OCI-LY3 (cell line): ENCODE measurements around the gene CTNNA1.
"Not testable (repeated sequence)": the region's sequence is repeated elsewhere in the genome, so short reads cannot be mapped to it uniquely, and the experiment has no call there.

Source experiments
- H2AFZ ChIP-seq: fragments of 200-600, 300-600 bp; shearing (Covaris generic); 2 replicates; pipeline ENCODE4 v1.6.0; 2014; ENCODE audit warnings: antibody characterized with exemption, low read depth, low read length
- H3K27ac ChIP-seq: fragments of 200-600, 300-600 bp; sonication (generic); 2 replicates; pipeline ENCODE4 v1.5.1; 2014; ENCODE audit warnings: mild to moderate bottlenecking, low read length, moderate library complexity, mixed read lengths
- H3K27me3 ChIP-seq: fragments of 200-600, 300-600 bp; sonication (generic); 2 replicates; pipeline ENCODE4 v1.6.1; 2014; ENCODE audit warnings: low read depth, low read length, mixed read lengths
- H3K36me3 ChIP-seq: fragments of 200-600, 300-600 bp; sonication (generic); replicated peaks from 2 replicates; pipeline ENCODE3; 2014; ENCODE audit warnings: low read depth, low read length, mixed read lengths
- H3K4me1 ChIP-seq: fragments of 300-600, 200-600 bp; sonication (generic); 2 replicates; pipeline ENCODE4 v1.6.1; 2014; ENCODE audit warnings: low read length, mixed read lengths
- H3K4me2 ChIP-seq: fragments of 200-600, 300-600 bp; sonication (generic); 2 replicates; pipeline ENCODE4 v1.6.1; 2014; ENCODE audit warnings: low read length, mixed read lengths
- H3K4me3 ChIP-seq: fragments of 300-600, 200-600 bp; sonication (generic); 2 replicates; pipeline ENCODE4 v1.5.1; 2014; ENCODE audit warnings: antibody characterized with exemption, mild to moderate bottlenecking, low read length, moderate library complexity
- H3K79me2 ChIP-seq: fragments of 300-600, 200-600 bp; shearing (Covaris generic); 2 replicates; pipeline ENCODE4 v1.6.1; 2014; ENCODE audit warnings: mild to moderate bottlenecking, low read length, mixed read lengths
- H3K9ac ChIP-seq: fragments of 300-600, 200-600 bp; shearing (Covaris generic); 2 replicates; pipeline ENCODE4 v1.6.0; 2014; ENCODE audit warnings: mild to moderate bottlenecking, low read length, moderate library complexity
- H3K9me3 ChIP-seq: fragments of 200-600, 300-600 bp; shearing (Covaris generic); 2 replicates; pipeline ENCODE4 v1.6.1; 2014; ENCODE audit warnings: low read length, mixed read lengths; ENCODE audit not compliant: insufficient read depth
- H4K20me1 ChIP-seq: fragments of 200-600, 300-600 bp; sonication (generic); 2 replicates; pipeline ENCODE4 v1.6.1; 2016; ENCODE audit warnings: low read length, mixed read lengths; ENCODE audit not compliant: insufficient read depth
- CTCF ChIP-seq: fragments of 200-600, 300-600 bp; sonication (generic); IDR thresholded peaks from 2 replicates; pipeline ENCODE4 v1.5.1; 2014; ENCODE audit warnings: antibody characterized with exemption, low read length, low read depth
- EZH2phosphoT487 ChIP-seq: fragments of 200-600 bp; shearing (Covaris generic); IDR thresholded peaks from 2 replicates; pipeline ENCODE4 v1.6.1; 2018; ENCODE audit warnings: antibody characterized with exemption, mixed run types, low read depth

Gene CTNNA1

DNA sequence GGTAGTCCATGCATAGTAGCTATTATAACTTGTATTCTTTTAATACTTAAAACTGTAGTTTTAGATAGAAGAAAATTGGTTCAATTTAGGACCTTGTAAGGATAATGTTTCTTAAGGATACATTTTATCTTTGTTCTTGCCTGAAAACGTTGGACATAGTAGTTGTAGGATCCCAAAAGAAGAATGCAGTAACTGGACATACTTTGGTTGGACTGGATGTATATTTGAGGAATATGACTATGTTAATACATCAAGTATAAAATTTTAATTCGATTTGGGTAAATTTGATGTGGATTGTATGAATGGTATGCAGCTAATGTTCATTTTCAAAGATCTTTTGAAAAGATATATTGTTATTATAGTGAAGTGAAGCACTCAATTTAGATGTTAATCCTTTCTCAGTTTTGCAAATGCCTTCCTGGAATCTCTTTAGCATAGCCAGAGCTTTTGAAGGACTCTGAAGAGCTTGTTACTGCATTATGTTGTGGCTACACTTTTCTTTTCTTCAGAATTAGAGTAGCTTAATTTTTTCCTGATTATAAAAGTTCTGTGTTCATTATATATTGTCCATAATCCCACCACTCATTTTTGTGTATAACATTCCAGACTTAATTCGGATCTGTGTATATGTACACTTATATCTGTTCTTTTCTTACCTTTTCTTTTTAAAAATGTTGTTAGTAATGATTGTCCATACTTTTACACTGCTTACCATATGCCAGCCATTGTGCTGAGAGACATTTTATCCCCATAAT is 80.7 kb downstream of the CTNNA1 start:
- Histone ChIP-seq H3K36me3 (no peaks in the 10 kb centered on the region), H3K9ac (no peak overlapping the region), H3K4me2 (no peak overlapping the region), H3K27ac (no peak overlapping the region), H3K27me3 (no peaks in the 10 kb centered on the region), H3K9me3 (no peaks in the 10 kb centered on the region), H3K79me2 (no peaks in the 10 kb centered on the region), H3K4me3 (no peak overlapping the region), H2AFZ (no peak overlapping the region), H4K20me1 (no peaks in the 10 kb centered on the region), H3K4me1 (no peaks in the 10 kb centered on the region)
- TF ChIP-seq EZH2phosphoT487 (no peak), CTCF (no peak)

DNA sequence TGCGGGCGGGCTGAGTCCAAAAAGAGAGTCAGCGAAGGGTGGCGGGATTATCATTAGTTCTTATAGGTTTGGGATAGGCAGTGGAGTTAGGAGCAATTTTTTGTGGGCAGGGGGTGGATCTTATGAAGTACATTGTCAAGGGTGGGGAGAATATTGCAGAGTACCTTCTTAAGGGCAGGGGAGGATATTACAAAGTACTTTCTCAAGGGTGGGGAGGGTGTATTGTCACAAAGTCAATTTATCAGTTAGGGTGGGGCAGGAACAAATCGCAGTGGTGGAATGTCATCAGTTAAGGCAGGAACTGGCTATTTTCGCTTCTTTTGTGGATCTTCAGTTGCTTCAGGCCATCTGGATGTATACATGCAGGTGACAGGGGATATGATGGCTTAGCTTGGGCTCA is 81.6 kb downstream of the CTNNA1 start:
- H3K79me2 ChIP-seq, H3K9me3 ChIP-seq, H4K20me1 ChIP-seq, H2AFZ ChIP-seq, H3K4me1 ChIP-seq, H3K27me3 ChIP-seq, H3K27ac ChIP-seq, H3K36me3 ChIP-seq, H3K4me3 ChIP-seq, H3K9ac ChIP-seq, H3K4me2 ChIP-seq: not testable (repeated sequence)

DNA sequence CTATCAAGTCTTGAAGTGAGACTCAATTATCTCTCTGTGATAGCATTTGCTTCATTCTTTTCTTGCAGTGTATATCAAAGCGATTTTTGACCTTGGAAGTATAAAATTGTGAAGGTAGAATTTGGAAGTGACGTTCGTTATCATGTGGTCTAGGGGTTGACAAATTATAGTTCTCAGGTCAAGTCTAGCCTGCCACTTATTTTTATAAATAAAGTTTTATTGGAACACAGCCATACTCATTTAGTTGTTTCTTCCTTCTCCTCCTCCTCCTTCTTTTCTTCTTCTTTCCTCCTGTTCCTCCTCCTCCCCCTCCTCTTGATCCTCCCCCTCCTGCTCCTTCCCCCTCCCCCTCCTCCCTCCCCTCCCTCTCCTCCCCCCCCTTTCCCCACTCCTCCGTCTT is 83.9 kb downstream of the CTNNA1 start:
- H3K9me3 ChIP-seq, result no peaks in the 10 kb centered on the region
- H3K36me3 ChIP-seq, result no peaks in the 10 kb centered on the region
- no peaks in the 10 kb centered on the region for H3K4me1 ChIP-seq
- H2AFZ ChIP-seq, result no peak overlapping the region
- H3K4me3 ChIP-seq, result no peak overlapping the region
- H3K4me2 ChIP-seq, result no peak overlapping the region
- no peak overlapping the region for H3K9ac ChIP-seq
- TF ChIP-seq EZH2phosphoT487 (no peak), CTCF (no peak)
- H3K27me3 ChIP-seq, result no peaks in the 10 kb centered on the region
- no peaks in the 10 kb centered on the region for H4K20me1 ChIP-seq
- H3K27ac ChIP-seq, result no peak overlapping the region
- H3K79me2 ChIP-seq, result no peaks in the 10 kb centered on the region

- no peaks in the 10 kb centered on the region for H3K4me1 ChIP-seq
- H2AFZ ChIP-seq, result no peak overlapping the region
- no peak overlapping the region for H3K4me2 ChIP-seq
- H3K27ac ChIP-seq, result no peak overlapping the region
- no peaks in the 10 kb centered on the region for H4K20me1 ChIP-seq
- no peak overlapping the region for H3K9ac ChIP-seq
- no peaks in the 10 kb centered on the region for H3K79me2 ChIP-seq
- no peak overlapping the region for H3K4me3 ChIP-seq
- H3K27me3 ChIP-seq, result no peaks in the 10 kb centered on the region
- no peaks in the 10 kb centered on the region for H3K36me3 ChIP-seq
- no peaks in the 10 kb centered on the region for H3K9me3 ChIP-seq
- TF ChIP-seq CTCF (no peak), EZH2phosphoT487 (no peak)
These were observed 86.9 kb downstream of the CTNNA1 start for GRCh38 chr5:138840103-138840502.
